ENCODE results near the gene NCOA7.

DNA sequence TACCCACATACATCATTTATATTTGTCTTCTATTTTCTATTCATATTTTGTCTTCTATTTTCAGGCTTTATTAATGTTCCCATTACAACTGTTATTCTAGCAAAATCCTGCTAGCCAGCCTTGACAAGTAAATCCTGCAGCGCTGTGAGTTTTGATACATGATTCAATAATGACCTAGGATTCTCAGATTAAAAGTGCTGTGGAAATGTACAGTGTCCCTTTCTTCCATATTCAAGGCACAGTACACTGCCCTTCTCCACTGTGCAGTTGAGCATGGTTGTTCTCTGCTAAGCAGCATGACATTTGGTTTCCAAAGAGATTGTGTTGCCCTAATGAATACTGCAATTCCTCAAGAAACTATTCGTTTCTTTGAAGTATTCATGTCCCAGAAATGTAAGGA, 47.2 kb upstream of the NCOA7 start:
- no peak for TF ChIP-seq POLR2AphosphoS5 (IDR thresholded peaks at IDR 0.05)
- TF ChIP-seq, protein P1, sequence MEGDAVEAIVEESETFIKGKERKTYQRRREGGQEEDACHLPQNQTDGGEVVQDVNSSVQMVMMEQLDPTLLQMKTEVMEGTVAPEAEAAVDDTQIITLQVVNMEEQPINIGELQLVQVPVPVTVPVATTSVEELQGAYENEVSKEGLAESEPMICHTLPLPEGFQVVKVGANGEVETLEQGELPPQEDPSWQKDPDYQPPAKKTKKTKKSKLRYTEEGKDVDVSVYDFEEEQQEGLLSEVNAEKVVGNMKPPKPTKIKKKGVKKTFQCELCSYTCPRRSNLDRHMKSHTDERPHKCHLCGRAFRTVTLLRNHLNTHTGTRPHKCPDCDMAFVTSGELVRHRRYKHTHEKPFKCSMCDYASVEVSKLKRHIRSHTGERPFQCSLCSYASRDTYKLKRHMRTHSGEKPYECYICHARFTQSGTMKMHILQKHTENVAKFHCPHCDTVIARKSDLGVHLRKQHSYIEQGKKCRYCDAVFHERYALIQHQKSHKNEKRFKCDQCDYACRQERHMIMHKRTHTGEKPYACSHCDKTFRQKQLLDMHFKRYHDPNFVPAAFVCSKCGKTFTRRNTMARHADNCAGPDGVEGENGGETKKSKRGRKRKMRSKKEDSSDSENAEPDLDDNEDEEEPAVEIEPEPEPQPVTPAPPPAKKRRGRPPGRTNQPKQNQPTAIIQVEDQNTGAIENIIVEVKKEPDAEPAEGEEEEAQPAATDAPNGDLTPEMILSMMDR (IDR thresholded peaks at IDR 0.05) = no peak
- TF ChIP-seq EP300 (IDR thresholded peaks at IDR 0.05) = no peak
- no peak for TF ChIP-seq POLR2A (IDR thresholded peaks at IDR 0.05)

Measured in stomach (tissue), 4 donors.